ENCODE data around the gene BIRC3. TPM values are rescaled to one million over a fixed set of nuclear protein-coding genes. Genes with fewer than 3 reads are reported as not detected.
A peak's percentile ranks its signal among the peaks of the same experiment; 100 is the strongest.
"Not testable (repeated sequence)": the region's sequence is repeated elsewhere in the genome, so short reads cannot be mapped to it uniquely, and the experiment has no call there.

Gene BIRC3
- total RNA-seq, 2 experiments from 2014 or later: 12.9 to 14.5 TPM

GRCh38 chr11:102296757-102297156, 20.5 kb upstream of the BIRC3 start:
- peaks cover 30% of the 10 kb centered on the region for H3K4me1 Mint-ChIP-seq (ENCODE audit: low read depth)
- H3K27ac Mint-ChIP-seq; ATAC-seq; POLR2A ChIA-PET; H3K36me3 Mint-ChIP-seq (ENCODE audit: low read depth); H3K9me3 Mint-ChIP-seq (ENCODE audit: insufficient read depth); H3K27me3 Mint-ChIP-seq (ENCODE audit: low read depth); DNase-seq; H3K4me3 Mint-ChIP-seq: not testable (repeated sequence)
- CTCF ChIA-PET: interaction anchor here (9.7 to 9.9 kb wide), 2 partner anchors 17 to 46 kb away, joined by 157 to 484 read pairs; partner anchors contain the start of gene BIRC3

GRCh38 chr11:102300837-102301236, 16.4 kb upstream of the BIRC3 start:
- H3K27ac Mint-ChIP-seq; ATAC-seq; H3K4me3 Mint-ChIP-seq; POLR2A ChIA-PET; H3K27me3 Mint-ChIP-seq (ENCODE audit: low read depth); DNase-seq; H3K9me3 Mint-ChIP-seq (ENCODE audit: insufficient read depth): not testable (repeated sequence)
- Mint-ChIP-seq H3K36me3 (ENCODE audit: low read depth) (peaks cover 26% of the 10 kb centered on the region), H3K4me1 (ENCODE audit: low read depth) (peaks cover 53% of the 10 kb centered on the region)
- CTCF ChIA-PET: interaction anchor here (0.8 to 1.2 kb wide), 4 partner anchors 12 to 41 kb away, joined by 3 to 5 read pairs (median 4); no protein-coding TSS in a partner anchor

- Mint-ChIP-seq H3K9me3 (ENCODE audit: insufficient read depth) (peaks cover 7% of the 10 kb centered on the region), H3K36me3 (ENCODE audit: low read depth) (peaks cover 29% of the 10 kb centered on the region), H3K27me3 (ENCODE audit: low read depth) (no peaks in the 10 kb centered on the region), H3K27ac (no peak overlapping the region), H3K4me1 (ENCODE audit: low read depth) (peaks cover 67% of the 10 kb centered on the region), H3K4me3 (no peak overlapping the region)
- ATAC-seq (no peak), DNase-seq (no peak)
- POLR2A ChIA-PET: no interaction called here
- CTCF ChIA-PET: interaction anchor here (1.1 to 2.8 kb wide), 2 partner anchors 8 to 15 kb away, joined by 3 to 13 read pairs; no protein-coding TSS in a partner anchor
These were observed 15.0 kb upstream of the BIRC3 start for GRCh38 chr11:102302241-102302640.

DNA sequence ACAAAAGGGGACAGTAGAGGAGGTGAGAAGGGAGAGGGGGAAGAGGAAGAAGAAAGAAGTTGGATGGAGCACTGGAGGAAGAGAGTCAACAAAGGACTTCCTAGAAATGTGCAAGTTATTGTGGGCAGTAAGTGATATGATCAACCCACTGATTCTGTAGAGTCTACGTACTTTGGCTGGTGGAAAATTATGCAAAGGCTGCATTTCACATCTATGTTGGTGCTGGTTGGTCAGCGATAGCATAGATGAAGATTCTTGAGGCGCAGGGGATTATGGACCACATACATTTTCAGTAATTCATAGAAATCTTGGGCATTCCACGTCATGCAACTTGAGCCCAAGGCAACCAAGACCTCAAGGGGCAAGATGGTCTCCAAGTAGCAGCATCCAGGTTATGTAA, 12.6 kb upstream of the BIRC3 start:
- Mint-ChIP-seq H3K27me3 (ENCODE audit: low read depth) (no peaks in the 10 kb centered on the region), H3K4me3 (no peak overlapping the region), H3K4me1 (ENCODE audit: low read depth) (peaks cover 70% of the 10 kb centered on the region), H3K36me3 (ENCODE audit: low read depth) (peaks cover 27% of the 10 kb centered on the region), H3K27ac (no peak overlapping the region), H3K9me3 (ENCODE audit: insufficient read depth) (peaks cover 11% of the 10 kb centered on the region)
- POLR2A ChIA-PET: no interaction called here
- DNase-seq (no peak), ATAC-seq (no peak)
- CTCF ChIA-PET: no interaction called here

GRCh38 chr11:102305352-102306047, 11.8 kb upstream of the BIRC3 start:
- ChIA-PET CTCF (interaction anchor here (1.0 to 17.7 kb wide), 7 partner anchors 10 to 307 kb away, joined by 4 to 484 read pairs (median 6); partner anchors contain the start of gene BIRC3), POLR2A (interaction anchor here (0.7 to 2.6 kb wide), 4 partner anchors 11 to 34 kb away, joined by 3 to 25 read pairs (median 3); partner anchors contain the start of gene BIRC3)
- H3K36me3 Mint-ChIP-seq (ENCODE audit: low read depth): peaks cover 26% of the 10 kb centered on the region
- H3K4me3 Mint-ChIP-seq: no peak overlapping the region
- H3K27ac Mint-ChIP-seq: peak overlapping the region; percentile 60
- no peak for ATAC-seq
- H3K4me1 Mint-ChIP-seq (ENCODE audit: low read depth): peaks cover 63% of the 10 kb centered on the region
- no peaks in the 10 kb centered on the region for H3K27me3 Mint-ChIP-seq (ENCODE audit: low read depth)
- H3K9me3 Mint-ChIP-seq (ENCODE audit: insufficient read depth): peaks cover 14% of the 10 kb centered on the region
- DNase-seq: no peak

DNA sequence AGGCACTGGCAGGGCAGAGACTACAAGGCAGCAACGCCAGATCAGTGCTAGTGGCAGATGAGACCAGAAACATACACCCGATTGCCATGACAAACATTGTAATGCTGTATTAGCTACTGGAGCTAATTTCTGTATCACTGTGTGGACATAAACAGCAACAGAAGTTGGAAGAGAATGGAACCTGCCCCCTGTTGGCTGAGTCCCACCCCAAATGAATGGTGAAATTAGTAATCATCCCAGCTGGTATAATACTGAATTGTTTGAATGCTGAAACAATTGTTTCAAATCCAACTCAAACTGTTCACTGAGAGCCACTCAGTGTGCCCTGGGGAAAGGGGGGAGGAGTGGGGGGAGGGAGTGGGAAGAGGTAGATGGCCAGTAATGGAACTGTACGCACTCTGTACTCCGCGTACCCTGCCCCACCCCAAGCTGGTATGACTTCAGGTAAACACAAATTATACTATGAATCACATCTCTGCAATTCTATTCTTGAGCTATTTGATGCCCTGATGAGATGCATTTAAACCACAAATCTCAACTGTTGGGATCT, 11.2 kb upstream of the BIRC3 start:
- peak overlapping the region; percentile 34 for H3K4me3 Mint-ChIP-seq
- peaks cover 60% of the 10 kb centered on the region for H3K4me1 Mint-ChIP-seq (ENCODE audit: low read depth)
- ChIA-PET POLR2A (interaction anchor here (0.9 to 2.6 kb wide), 3 partner anchors 11 to 16 kb away, joined by 3 to 25 read pairs (median 3); partner anchors contain the start of gene BIRC3), CTCF (interaction anchor here (1.0 to 17.7 kb wide), 7 partner anchors 9 to 307 kb away, joined by 4 to 484 read pairs (median 6); partner anchors contain the start of gene BIRC3)
- peak overlapping the region; percentile 85 for H3K27ac Mint-ChIP-seq
- peak; percentile 36 for ATAC-seq
- no peaks in the 10 kb centered on the region for H3K27me3 Mint-ChIP-seq (ENCODE audit: low read depth)
- peaks cover 26% of the 10 kb centered on the region for H3K36me3 Mint-ChIP-seq (ENCODE audit: low read depth)
- peaks cover 18% of the 10 kb centered on the region for H3K9me3 Mint-ChIP-seq (ENCODE audit: insufficient read depth)
- DNase-seq: no peak

GRCh38 chr11:102306817-102307726, 10.2 kb upstream of the BIRC3 start:
- H3K27me3 Mint-ChIP-seq (ENCODE audit: low read depth): no peaks in the 10 kb centered on the region
- DNase-seq (no peak), ATAC-seq (peak; percentile 47)
- peaks cover 52% of the 10 kb centered on the region for H3K4me1 Mint-ChIP-seq (ENCODE audit: low read depth)
- H3K4me3 Mint-ChIP-seq: peak overlapping the region; percentile 34
- ChIA-PET POLR2A (interaction anchor here (2.6 kb wide), 1 partner anchor 10 kb away, joined by 25 read pairs; the partner anchor contains the start of gene BIRC3), CTCF (interaction anchor here (1.5 to 17.7 kb wide), 5 partner anchors 8 to 189 kb away, joined by 4 to 484 read pairs (median 15); partner anchors contain the start of gene BIRC3)
- H3K27ac Mint-ChIP-seq: peak overlapping the region; percentile 85
- peaks cover 11% of the 10 kb centered on the region for H3K9me3 Mint-ChIP-seq (ENCODE audit: insufficient read depth)
- peaks cover 19% of the 10 kb centered on the region for H3K36me3 Mint-ChIP-seq (ENCODE audit: low read depth)

DNA sequence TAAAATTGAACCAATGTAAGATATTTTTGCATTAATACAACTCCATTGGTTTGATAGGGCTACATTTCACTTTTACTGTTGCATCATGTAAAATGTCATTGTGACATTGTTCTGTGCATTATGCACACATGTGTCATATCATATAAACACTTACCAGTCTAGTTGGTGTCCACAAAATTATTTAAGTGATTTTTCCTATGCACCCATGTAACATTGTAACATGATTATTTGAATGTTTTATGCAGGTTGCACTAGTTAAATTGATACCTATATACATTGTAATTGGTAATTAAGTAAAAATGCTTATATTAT, 9.6 kb upstream of the BIRC3 start:
- Mint-ChIP-seq H3K4me1 (ENCODE audit: low read depth) (peaks cover 51% of the 10 kb centered on the region), H3K27me3 (ENCODE audit: low read depth) (no peaks in the 10 kb centered on the region), H3K36me3 (ENCODE audit: low read depth) (peaks cover 19% of the 10 kb centered on the region), H3K9me3 (ENCODE audit: insufficient read depth) (peaks cover 11% of the 10 kb centered on the region), H3K4me3 (no peak overlapping the region), H3K27ac (no peak overlapping the region)
- ATAC-seq (no peak), DNase-seq (no peak)
- ChIA-PET CTCF (interaction anchor here (1.9 to 17.7 kb wide), 4 partner anchors 7 to 188 kb away, joined by 4 to 484 read pairs (median 24); partner anchors contain the start of gene BIRC3), POLR2A (interaction anchor here (2.6 kb wide), 1 partner anchor 9 kb away, joined by 25 read pairs; the partner anchor contains the start of gene BIRC3)

DNA sequence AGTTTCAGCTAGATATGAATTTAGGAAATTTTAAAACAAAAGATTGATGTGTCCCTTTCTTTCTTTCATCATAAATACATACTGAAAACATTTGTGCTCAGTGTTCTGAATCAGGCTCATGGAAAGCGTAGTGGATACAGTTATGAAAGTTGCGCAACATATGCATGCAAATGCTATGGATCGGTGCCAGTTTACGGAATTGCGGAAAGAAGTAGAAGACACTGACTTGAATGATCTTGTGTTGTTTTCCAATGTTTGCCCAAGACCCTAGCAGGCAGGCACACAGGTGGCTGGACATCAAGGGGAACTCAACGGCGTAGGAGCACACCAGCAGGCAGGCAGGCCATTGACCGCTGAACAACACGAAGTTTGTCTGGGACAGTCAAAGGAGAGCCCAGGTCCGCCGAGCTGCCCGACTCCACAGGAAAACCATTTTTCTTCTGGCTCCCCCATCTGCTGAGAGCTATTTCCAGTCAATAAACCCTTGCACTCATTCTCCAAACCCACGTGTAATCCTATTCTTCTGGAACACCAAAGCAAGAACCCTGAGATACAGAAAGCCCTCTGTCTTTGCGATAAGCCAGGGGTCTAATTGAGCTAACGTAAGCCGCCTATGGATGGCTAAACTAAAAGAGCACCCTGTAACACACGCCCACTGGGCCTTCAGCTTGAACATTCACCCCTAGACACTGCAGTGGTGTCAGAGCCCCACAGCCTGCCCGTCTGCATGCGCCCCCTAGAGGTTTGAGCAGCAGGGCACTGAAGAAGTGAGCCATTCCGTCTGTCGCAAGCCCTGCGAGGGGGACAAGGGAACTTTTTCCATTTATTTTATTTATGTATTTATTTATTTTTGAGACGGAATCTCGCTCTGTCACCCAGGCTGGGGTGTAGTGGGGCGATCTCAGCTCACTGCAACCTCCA, 7.4 kb upstream of the BIRC3 start:
- Mint-ChIP-seq H3K27ac (no peak overlapping the region), H3K9me3 (ENCODE audit: insufficient read depth) (peaks cover 11% of the 10 kb centered on the region), H3K27me3 (ENCODE audit: low read depth) (no peaks in the 10 kb centered on the region), H3K4me1 (ENCODE audit: low read depth) (peaks cover 49% of the 10 kb centered on the region), H3K4me3 (no peak overlapping the region), H3K36me3 (ENCODE audit: low read depth) (peaks cover 5% of the 10 kb centered on the region)
- DNase-seq (no peak), ATAC-seq (no peak)
- POLR2A ChIA-PET: interaction anchor here (0.9 kb wide), 1 partner anchor 86 kb away, joined by 4 read pairs; no protein-coding TSS in a partner anchor
- CTCF ChIA-PET: interaction anchor here (1.5 to 17.7 kb wide), 3 partner anchors 9 to 32 kb away, joined by 4 to 484 read pairs (median 6); no protein-coding TSS in a partner anchor

DNA sequence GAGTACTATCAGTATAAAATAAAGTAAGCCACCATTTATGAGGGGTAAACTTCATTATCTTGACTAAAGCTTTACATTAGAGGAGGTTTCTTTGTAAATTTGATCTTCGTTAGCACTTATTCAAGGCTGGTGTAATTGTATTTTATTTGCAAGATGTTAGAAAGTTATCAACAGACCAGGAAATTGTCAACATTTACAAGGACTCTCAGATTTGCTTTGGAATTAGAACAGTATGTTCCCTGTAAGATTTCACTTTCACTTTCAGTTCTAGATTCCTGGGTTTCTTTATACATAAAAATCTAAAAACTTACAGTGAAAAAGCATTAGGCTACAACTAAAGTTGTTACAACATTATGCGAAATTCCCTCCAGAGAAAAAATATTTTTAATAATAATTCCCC, 4.6 kb upstream of the BIRC3 start:
- CTCF ChIA-PET: interaction anchor here (0.8 to 17.7 kb wide), 5 partner anchors 12 to 301 kb away, joined by 3 to 484 read pairs (median 7); no protein-coding TSS in a partner anchor
- H3K27ac Mint-ChIP-seq: no peak overlapping the region
- ATAC-seq (no peak), DNase-seq (no peak)
- peak overlapping the region; percentile 42 for H3K4me3 Mint-ChIP-seq
- peaks cover 35% of the 10 kb centered on the region for H3K4me1 Mint-ChIP-seq (ENCODE audit: low read depth)
- peaks cover 11% of the 10 kb centered on the region for H3K9me3 Mint-ChIP-seq (ENCODE audit: insufficient read depth)
- peaks cover 2% of the 10 kb centered on the region for H3K36me3 Mint-ChIP-seq (ENCODE audit: low read depth)
- no peaks in the 10 kb centered on the region for H3K27me3 Mint-ChIP-seq (ENCODE audit: low read depth)
- POLR2A ChIA-PET: no interaction called here

All from activated CD8-positive, alpha-beta T cell treated with anti-CD3 and anti-CD28 coated beads, Interleukin-2, amount 10 ng/mL, durations not matched to agents 7 days and 5 days (primary cell).